GM12873 (cell line): ENCODE measurements around the gene NHERF1.

Experiments
- TF ChIP-seq, protein P1 (sequence below): IDR thresholded peaks from 2 replicates; pipeline ENCODE4 v1.5.1; 2012; ENCODE audit warnings: low read depth, mild to moderate bottlenecking, moderate library complexity, low read length, control low read depth; ENCODE audit not compliant: insufficient read depth; ENCODE audit errors: missing control alignments

The NHERF1 gene

DNA sequence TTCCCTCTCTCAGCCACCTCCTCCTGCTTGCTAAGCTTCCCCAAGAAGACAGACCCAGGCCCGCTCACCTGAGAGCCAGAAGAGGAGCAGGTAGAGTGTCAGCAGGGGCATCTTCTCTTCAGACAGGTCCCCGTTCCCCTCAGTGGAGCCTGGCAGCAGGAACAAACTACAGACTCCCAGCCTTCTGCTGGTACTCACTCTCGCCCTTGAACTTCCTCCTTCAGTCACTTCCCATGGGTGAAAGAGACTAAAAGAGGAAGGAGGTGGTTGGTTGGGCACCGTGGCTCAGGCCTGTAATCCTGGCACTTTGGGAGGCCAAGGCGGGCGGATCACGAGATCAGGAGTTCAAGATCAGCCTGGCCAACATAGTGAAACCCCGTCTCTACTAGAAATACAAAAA lies 35.7 kb upstream of the NHERF1 start, which contains the start of gene CD300LF:
TSS of gene CD300LF (minus strand) at position 168 of the 400 bp plus-strand sequence. CDS start at position 111, 57 bp downstream.
- TF ChIP-seq, protein P1, sequence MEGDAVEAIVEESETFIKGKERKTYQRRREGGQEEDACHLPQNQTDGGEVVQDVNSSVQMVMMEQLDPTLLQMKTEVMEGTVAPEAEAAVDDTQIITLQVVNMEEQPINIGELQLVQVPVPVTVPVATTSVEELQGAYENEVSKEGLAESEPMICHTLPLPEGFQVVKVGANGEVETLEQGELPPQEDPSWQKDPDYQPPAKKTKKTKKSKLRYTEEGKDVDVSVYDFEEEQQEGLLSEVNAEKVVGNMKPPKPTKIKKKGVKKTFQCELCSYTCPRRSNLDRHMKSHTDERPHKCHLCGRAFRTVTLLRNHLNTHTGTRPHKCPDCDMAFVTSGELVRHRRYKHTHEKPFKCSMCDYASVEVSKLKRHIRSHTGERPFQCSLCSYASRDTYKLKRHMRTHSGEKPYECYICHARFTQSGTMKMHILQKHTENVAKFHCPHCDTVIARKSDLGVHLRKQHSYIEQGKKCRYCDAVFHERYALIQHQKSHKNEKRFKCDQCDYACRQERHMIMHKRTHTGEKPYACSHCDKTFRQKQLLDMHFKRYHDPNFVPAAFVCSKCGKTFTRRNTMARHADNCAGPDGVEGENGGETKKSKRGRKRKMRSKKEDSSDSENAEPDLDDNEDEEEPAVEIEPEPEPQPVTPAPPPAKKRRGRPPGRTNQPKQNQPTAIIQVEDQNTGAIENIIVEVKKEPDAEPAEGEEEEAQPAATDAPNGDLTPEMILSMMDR = no peak

DNA sequence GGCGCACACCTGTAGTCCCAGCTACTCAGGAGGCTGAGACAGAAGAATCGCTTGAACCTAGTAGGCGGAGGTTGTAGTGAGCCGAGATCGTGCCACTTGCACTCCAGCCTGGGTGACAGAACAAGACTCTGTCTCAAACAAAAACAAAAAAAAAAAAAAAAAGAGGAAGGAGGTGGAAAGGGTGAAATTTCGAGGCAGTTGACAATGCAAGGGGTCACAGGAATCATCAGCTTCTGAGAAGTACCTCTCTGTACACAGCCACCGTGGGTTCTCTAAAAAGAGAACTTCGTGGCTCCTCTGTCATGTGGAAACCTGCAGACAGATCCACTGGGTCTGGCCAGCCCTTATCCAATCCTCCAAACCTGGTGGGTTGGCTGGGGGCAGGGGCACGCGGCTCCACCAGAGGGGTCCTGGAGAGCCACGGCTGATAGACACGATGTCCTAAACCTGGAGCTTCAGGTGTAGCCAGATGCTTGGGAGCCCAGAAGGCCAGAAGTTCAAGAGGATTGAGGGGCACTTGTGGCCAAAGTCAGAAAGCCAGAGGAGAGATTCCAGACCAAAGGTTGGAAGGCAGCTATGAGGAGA lies 35.2 kb upstream of the NHERF1 start:
- TF ChIP-seq, protein P1 = no peak

DNA sequence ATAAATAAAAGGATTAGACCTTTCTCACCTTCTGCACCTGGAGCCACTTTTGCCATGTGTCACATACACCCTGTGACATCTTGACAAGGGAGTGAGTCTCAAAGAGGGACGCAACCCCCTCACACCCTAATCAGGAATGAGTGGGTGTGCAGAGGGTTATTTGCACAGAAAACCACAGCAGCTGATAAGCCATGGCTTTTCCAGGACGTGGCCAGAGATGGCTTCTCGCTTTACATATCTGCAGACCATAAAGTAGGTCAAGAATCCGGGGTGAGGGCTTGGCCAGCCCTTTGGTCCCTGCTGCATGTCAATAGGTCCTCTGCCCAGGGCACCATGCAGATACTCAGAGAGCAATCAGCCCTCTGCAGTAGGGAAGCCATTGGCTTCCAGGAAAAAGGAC lies 33.3 kb upstream of the NHERF1 start:
- TF ChIP-seq, protein P1 = no peak

DNA sequence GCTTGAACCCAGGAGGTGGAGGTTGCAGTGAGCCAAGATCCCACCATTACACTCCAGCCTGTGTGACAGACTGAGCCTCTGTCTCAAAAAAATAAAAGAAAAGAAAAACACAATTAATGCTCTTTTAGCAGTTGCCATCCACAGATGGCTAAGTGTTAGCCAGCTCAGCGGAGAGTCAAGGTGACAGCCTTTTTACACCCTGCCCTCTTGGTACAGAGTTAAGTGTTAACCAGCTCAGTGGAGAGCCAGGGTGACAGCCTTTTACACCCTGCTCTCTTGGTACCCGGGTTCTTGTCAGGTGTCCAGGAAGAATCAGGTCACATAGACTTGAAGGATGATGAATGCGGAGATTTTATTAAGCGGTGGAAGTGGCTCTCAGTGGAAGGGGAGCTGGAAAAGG lies 27.9 kb upstream of the NHERF1 start:
- TF ChIP-seq, protein P1 = no peak

DNA sequence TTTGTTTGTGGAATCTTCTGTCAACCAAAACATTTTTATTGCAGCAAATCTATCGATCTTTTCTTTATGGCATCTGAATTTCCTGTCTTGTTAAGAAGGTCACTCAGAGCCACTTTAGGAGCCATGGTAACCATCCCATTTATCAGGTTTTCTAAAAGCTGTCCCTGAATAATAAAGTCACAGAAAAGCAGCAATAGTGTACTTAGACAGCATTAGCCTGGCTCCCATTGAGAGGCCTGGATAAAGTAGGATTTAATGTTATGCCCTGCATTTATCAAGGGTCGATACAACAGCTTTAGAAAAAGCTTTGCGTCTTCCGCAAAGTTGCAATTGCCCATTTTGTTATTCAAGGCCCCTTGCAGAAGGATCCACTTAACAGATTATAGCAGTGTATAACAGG lies 25.6 kb upstream of the NHERF1 start:
- TF ChIP-seq, protein P1 = no peak

DNA sequence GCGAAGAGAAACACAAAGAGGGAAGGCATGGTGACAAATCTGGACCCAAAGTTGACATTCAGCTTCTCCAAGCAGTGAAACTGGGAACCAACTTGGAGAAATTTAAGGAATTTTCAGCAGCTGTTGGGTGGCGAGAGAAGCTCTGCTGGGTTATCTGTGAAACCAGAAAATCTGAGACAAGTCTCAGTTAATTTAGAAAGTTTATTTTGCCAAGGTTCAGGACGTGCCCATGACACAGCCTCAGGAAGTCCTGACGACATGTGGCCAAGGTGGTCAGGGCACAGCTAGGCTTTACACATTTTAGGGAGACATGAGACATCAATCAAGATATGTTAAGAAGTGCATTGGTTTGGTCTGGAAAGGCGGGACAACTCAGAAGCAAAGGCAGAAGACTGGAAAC lies 24.5 kb upstream of the NHERF1 start:
- TF ChIP-seq, protein P1 = no peak

DNA sequence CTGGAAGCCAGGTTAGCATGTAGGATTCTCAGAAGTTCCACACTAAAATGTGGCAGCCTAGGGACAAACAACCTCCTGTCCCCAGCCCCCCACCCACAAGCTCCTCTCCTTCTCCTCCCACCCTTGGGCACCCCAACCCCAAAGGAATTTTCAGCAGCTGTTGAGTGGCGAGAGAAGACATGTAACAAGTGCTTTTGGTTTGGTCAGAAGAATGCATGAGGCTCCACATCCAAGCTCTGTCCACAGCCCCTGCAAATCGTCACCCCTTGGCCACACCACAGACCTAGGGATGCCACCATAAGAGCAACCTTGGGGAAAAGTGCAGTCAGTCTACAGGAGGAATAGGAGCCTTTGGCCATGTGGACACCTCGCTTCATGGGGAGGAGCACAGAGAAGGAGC lies 23.3 kb upstream of the NHERF1 start:
- TF ChIP-seq, protein P1 = no peak
